Dendritic cell treated with granulocyte-macrophage colony-stimulating factor and Interleukin-4, amounts not matched to agents 40 ng/mL and 50 ng/mL, for 4 days (primary cell): ENCODE data around the gene GLB1L3.

Source experiments
- H3K27ac Mint-ChIP-seq: one replicate; pipeline ENCODE4 v1.8.0; 2022; ENCODE audit warnings: mild to moderate bottlenecking, mixed read lengths
- H3K27me3 Mint-ChIP-seq: one replicate; pipeline ENCODE4 v1.8.0; 2022; ENCODE audit warnings: mild to moderate bottlenecking, mixed read lengths
- H3K36me3 Mint-ChIP-seq: one replicate; pipeline ENCODE4 v1.8.0; 2022; ENCODE audit warnings: low read depth, mixed read lengths
- H3K4me1 Mint-ChIP-seq: one replicate; pipeline ENCODE4 v1.8.0; 2022; ENCODE audit warnings: low read depth, mixed read lengths
- H3K4me3 Mint-ChIP-seq: one replicate; pipeline ENCODE4 v1.8.0; 2022; ENCODE audit warnings: mild to moderate bottlenecking, moderate library complexity, mixed read lengths
- H3K9me3 Mint-ChIP-seq: one replicate; pipeline ENCODE4 v1.8.0; 2022; ENCODE audit warnings: mixed read lengths
- intact Hi-C: fragments of 100-400 bp; cut with micrococcal nuclease; formaldehyde crosslinking; loops from one replicate; pipeline ENCODE4 v1.15.0; 2022

Gene GLB1L3

GRCh38 chr11:134258577-134258976 is 17.6 kb upstream of the GLB1L3 start:
- intact Hi-C loops = loop anchor here (10.0 kb wide), 1 partner anchor 54 kb away; no protein-coding TSS in a partner anchor
- H3K4me3 Mint-ChIP-seq = no peak overlapping the region
- H3K4me1 Mint-ChIP-seq = peaks cover 35% of the 10 kb centered on the region
- peaks cover 11% of the 10 kb centered on the region for H3K27me3 Mint-ChIP-seq
- no peak overlapping the region for H3K27ac Mint-ChIP-seq
- no peaks in the 10 kb centered on the region for H3K9me3 Mint-ChIP-seq
- peaks cover 63% of the 10 kb centered on the region for H3K36me3 Mint-ChIP-seq

DNA sequence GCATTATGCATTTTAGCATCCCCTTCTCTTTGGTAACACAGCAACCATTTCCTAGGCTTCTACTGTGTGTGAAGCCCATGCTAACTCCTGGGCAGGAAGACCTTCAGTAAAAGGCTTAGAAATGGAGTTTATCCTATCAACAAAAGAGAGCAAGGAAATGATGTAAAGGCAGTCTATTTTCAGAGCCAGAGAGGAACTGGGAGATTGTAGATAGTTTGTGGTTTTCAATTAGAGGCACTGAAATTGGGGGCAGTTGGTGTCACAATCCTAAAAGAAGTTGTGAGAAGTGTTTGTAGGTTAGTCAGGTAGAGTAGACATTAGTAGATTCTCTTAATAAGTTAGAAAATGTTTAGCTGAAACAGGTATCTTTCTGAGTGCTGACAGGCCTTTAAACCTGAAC is 15.7 kb upstream of the GLB1L3 start:
- Mint-ChIP-seq H3K9me3 (no peaks in the 10 kb centered on the region), H3K4me1 (peaks cover 21% of the 10 kb centered on the region), H3K4me3 (no peak overlapping the region), H3K27me3 (peaks cover 15% of the 10 kb centered on the region), H3K36me3 (peaks cover 76% of the 10 kb centered on the region), H3K27ac (no peak overlapping the region)
- intact Hi-C loops = no loop called here

GRCh38 chr11:134260983-134261382 is 15.2 kb upstream of the GLB1L3 start:
- H3K4me1 Mint-ChIP-seq = peaks cover 22% of the 10 kb centered on the region
- H3K36me3 Mint-ChIP-seq = peaks cover 76% of the 10 kb centered on the region
- intact Hi-C loops = no loop called here
- H3K27ac Mint-ChIP-seq = no peak overlapping the region
- H3K4me3 Mint-ChIP-seq = no peak overlapping the region
- H3K9me3 Mint-ChIP-seq = no peaks in the 10 kb centered on the region
- H3K27me3 Mint-ChIP-seq = peaks cover 16% of the 10 kb centered on the region

- Mint-ChIP-seq H3K4me3 (no peak overlapping the region), H3K36me3 (peaks cover 75% of the 10 kb centered on the region), H3K27me3 (peaks cover 17% of the 10 kb centered on the region), H3K4me1 (peaks cover 31% of the 10 kb centered on the region), H3K27ac (no peak overlapping the region), H3K9me3 (no peaks in the 10 kb centered on the region)
- intact Hi-C loops = no loop called here
Observed at GRCh38 chr11:134261626-134262488, 14.3 kb upstream of the GLB1L3 start.

- peaks cover 47% of the 10 kb centered on the region for H3K36me3 Mint-ChIP-seq
- no peak overlapping the region for H3K4me3 Mint-ChIP-seq
- intact Hi-C loops = no loop called here
- peaks cover 31% of the 10 kb centered on the region for H3K27me3 Mint-ChIP-seq
- peaks cover 34% of the 10 kb centered on the region for H3K4me1 Mint-ChIP-seq
- H3K27ac Mint-ChIP-seq = no peak overlapping the region
- no peaks in the 10 kb centered on the region for H3K9me3 Mint-ChIP-seq
Observed at GRCh38 chr11:134264966-134265764, 11.0 kb upstream of the GLB1L3 start.

GRCh38 chr11:134266440-134266839 is 9.7 kb upstream of the GLB1L3 start:
- Mint-ChIP-seq H3K4me1 (peaks cover 26% of the 10 kb centered on the region), H3K36me3 (peaks cover 34% of the 10 kb centered on the region), H3K9me3 (no peaks in the 10 kb centered on the region), H3K4me3 (no peak overlapping the region), H3K27me3 (peaks cover 44% of the 10 kb centered on the region), H3K27ac (no peak overlapping the region)
- intact Hi-C loops = no loop called here

- H3K36me3 Mint-ChIP-seq = peaks cover 30% of the 10 kb centered on the region
- no peaks in the 10 kb centered on the region for H3K9me3 Mint-ChIP-seq
- intact Hi-C loops = no loop called here
- peaks cover 26% of the 10 kb centered on the region for H3K4me1 Mint-ChIP-seq
- peaks cover 48% of the 10 kb centered on the region for H3K27me3 Mint-ChIP-seq
- H3K4me3 Mint-ChIP-seq = no peak overlapping the region
- no peak overlapping the region for H3K27ac Mint-ChIP-seq
Observed at GRCh38 chr11:134266841-134267251, 9.3 kb upstream of the GLB1L3 start.

GRCh38 chr11:134267461-134267860 is 8.7 kb upstream of the GLB1L3 start:
- Mint-ChIP-seq H3K36me3 (peaks cover 24% of the 10 kb centered on the region), H3K4me1 (peaks cover 26% of the 10 kb centered on the region), H3K27ac (no peak overlapping the region)

GRCh38 chr11:134267966-134268365 is 8.2 kb upstream of the GLB1L3 start:
- H3K9me3 Mint-ChIP-seq = no peaks in the 10 kb centered on the region
- peaks cover 19% of the 10 kb centered on the region for H3K36me3 Mint-ChIP-seq
- peaks cover 26% of the 10 kb centered on the region for H3K4me1 Mint-ChIP-seq
- H3K27me3 Mint-ChIP-seq = peaks cover 52% of the 10 kb centered on the region
- intact Hi-C loops = no loop called here
- no peak overlapping the region for H3K4me3 Mint-ChIP-seq
- H3K27ac Mint-ChIP-seq = no peak overlapping the region

More at GRCh38 chr11:134267461-134267860, 8.7 kb upstream of the GLB1L3 start:
- intact Hi-C loops = no loop called here
- Mint-ChIP-seq H3K9me3 (no peaks in the 10 kb centered on the region), H3K4me3 (no peak overlapping the region), H3K27me3 (peaks cover 50% of the 10 kb centered on the region)

DNA sequence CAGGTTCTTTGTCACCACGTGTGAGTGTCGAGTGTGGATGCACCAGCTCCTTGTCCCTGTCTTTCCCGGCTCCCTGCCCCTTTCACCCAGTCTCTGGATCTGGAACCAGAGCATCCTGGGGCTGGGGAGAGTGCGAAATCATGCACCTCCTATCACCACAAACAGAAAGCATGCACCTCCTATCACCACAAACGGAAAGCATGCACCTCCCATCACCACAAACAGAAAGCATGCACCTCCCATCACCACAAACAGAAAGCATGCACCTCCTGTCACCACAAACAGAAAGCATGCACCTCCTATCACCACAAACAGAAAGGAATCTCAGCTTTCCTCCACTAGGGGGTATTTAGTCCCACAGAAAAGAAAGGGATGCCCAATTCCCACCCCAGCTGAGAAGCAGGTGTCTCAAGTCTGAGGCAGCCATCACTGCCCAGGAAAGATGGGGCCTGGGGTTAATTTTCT is 5.9 kb upstream of the GLB1L3 start:
- Mint-ChIP-seq H3K27me3 (peaks cover 68% of the 10 kb centered on the region), H3K27ac (no peak overlapping the region), H3K9me3 (no peaks in the 10 kb centered on the region), H3K36me3 (no peaks in the 10 kb centered on the region), H3K4me1 (peaks cover 26% of the 10 kb centered on the region), H3K4me3 (no peak overlapping the region)
- intact Hi-C loops = no loop called here

GRCh38 chr11:134271978-134272377 is 4.2 kb upstream of the GLB1L3 start:
- peaks cover 79% of the 10 kb centered on the region for H3K27me3 Mint-ChIP-seq
- no peaks in the 10 kb centered on the region for H3K9me3 Mint-ChIP-seq
- H3K36me3 Mint-ChIP-seq = no peaks in the 10 kb centered on the region
- H3K27ac Mint-ChIP-seq = no peak overlapping the region
- intact Hi-C loops = no loop called here
- no peak overlapping the region for H3K4me3 Mint-ChIP-seq
- H3K4me1 Mint-ChIP-seq = peaks cover 22% of the 10 kb centered on the region

GRCh38 chr11:134272381-134273316 is 3.5 kb upstream of the GLB1L3 start:
- H3K27me3 Mint-ChIP-seq = peaks cover 86% of the 10 kb centered on the region
- H3K27ac Mint-ChIP-seq = no peak overlapping the region
- H3K9me3 Mint-ChIP-seq = no peaks in the 10 kb centered on the region

GRCh38 chr11:134273317-134273712 is 2.9 kb upstream of the GLB1L3 start:
- Mint-ChIP-seq H3K27ac (no peak overlapping the region), H3K27me3 (peaks cover 87% of the 10 kb centered on the region), H3K4me3 (no peak overlapping the region), H3K9me3 (no peaks in the 10 kb centered on the region), H3K4me1 (peaks cover 8% of the 10 kb centered on the region), H3K36me3 (no peaks in the 10 kb centered on the region)
- intact Hi-C loops = no loop called here

More at GRCh38 chr11:134272381-134273316, 3.5 kb upstream of the GLB1L3 start:
- Mint-ChIP-seq H3K4me1 (peaks cover 15% of the 10 kb centered on the region), H3K36me3 (no peaks in the 10 kb centered on the region), H3K4me3 (no peak overlapping the region)
- intact Hi-C loops = no loop called here
